ENCODE measurements around the gene ADGRB3. TPM values are rescaled to one million over a fixed set of nuclear protein-coding genes. Genes with fewer than 3 reads are reported as not detected.

The ADGRB3 gene
- polyA plus RNA-seq, 1 of the 3 experiments (the other 2 are of a cell fraction), result 0.12 TPM

- H3K27ac ChIP-seq (ENCODE audit: low read depth in 2 of 2, low read length in 1 of 2), result no peak overlapping the region
- no peak overlapping the region for H3K4me2 ChIP-seq
- no peak overlapping the region for H2AFZ ChIP-seq (ENCODE audit: low read depth)
- 54% methylated on average over 3 of the region's 3 CpGs for WGBS (ENCODE audit: low lambda C conversion rate)
- no peak for DNase-seq
- no peaks in the 10 kb centered on the region for H3K79me2 ChIP-seq (ENCODE audit: insufficient read depth)
- no peaks in the 10 kb centered on the region for H3K9me2 ChIP-seq
- no peaks in the 10 kb centered on the region for H3K4me1 ChIP-seq (ENCODE audit: control insufficient read depth in 1 of 2, insufficient read depth in 2 of 2, low read depth in 1 of 2, low read length in 1 of 2)
- TF ChIP-seq SIN3A (IDR thresholded peaks at IDR 0.05; ENCODE audit: borderline replicate concordance, low read depth, low read length) (no peak), RXRA (IDR thresholded peaks at IDR 0.05; ENCODE audit: borderline replicate concordance, low read depth) (no peak), RAD21 (IDR thresholded peaks at IDR 0.05; ENCODE audit: low read length) (no peak), NFIC (IDR thresholded peaks at IDR 0.05; ENCODE audit: borderline replicate concordance) (no peak), EZH2phosphoT487 (IDR thresholded peaks at IDR 0.05; ENCODE audit: borderline replicate concordance, low read depth) (no peak), IRF3 (IDR thresholded peaks at IDR 0.05; ENCODE audit: low read depth, low read length) (no peak), TCF12 (IDR thresholded peaks at IDR 0.05) (no peak), TAF1 (IDR thresholded peaks at IDR 0.05; ENCODE audit: borderline replicate concordance, low read depth, low read length) (no peak), EP300 (IDR thresholded peaks at IDR 0.05; ENCODE audit: borderline replicate concordance in 1 of 2, low read depth in 1 of 2, low read length in 1 of 2) (no peak), CHD2 (IDR thresholded peaks at IDR 0.05; ENCODE audit: low read length, partially characterized antibody) (no peak), PBX3 (IDR thresholded peaks at IDR 0.05) (no peak), SMC3 (IDR thresholded peaks at IDR 0.05; ENCODE audit: low read depth, low read length) (no peak), POLR2AphosphoS5 (IDR thresholded peaks at IDR 0.05; ENCODE audit: low read depth, low read length) (no peak), USF1 (IDR thresholded peaks at IDR 0.05; ENCODE audit: borderline replicate concordance, low read depth) (no peak), CTCF (IDR thresholded peaks at IDR 0.05) (no peak), MAX (IDR thresholded peaks at IDR 0.05; ENCODE audit: low read depth) (no peak), GABPA (IDR thresholded peaks at IDR 0.05; ENCODE audit: low read depth) (no peak), FOXJ3 (CRISPR knock-in tag; IDR thresholded peaks at IDR 0.05) (no peak), USF2 (IDR thresholded peaks at IDR 0.05; ENCODE audit: borderline replicate concordance, low read depth, low read length) (no peak), MXI1 (IDR thresholded peaks at IDR 0.05; ENCODE audit: low read depth, low read length) (no peak)
- CTCF ChIA-PET, result no interaction called here
- no peaks in the 10 kb centered on the region for H3F3A ChIP-seq (replicated peaks; ENCODE audit: insufficient read depth)
- no peaks in the 10 kb centered on the region for H4K20me1 ChIP-seq (ENCODE audit: insufficient read depth)
- H3K4me3 ChIP-seq (ENCODE audit: low read depth in 2 of 2, low read length in 1 of 2), result no peak overlapping the region
- no peaks in the 10 kb centered on the region for H3K9me3 ChIP-seq
- H3K9ac ChIP-seq, result no peak overlapping the region
- POLR2A ChIA-PET, result no interaction called here
- no peaks in the 10 kb centered on the region for H3K36me3 ChIP-seq (replicated peaks in 1 of 2; ENCODE audit: control insufficient read depth in 1 of 2, insufficient read depth in 2 of 2, low read length in 1 of 2)
- H3K27me3 ChIP-seq (ENCODE audit: insufficient read depth), result no peaks in the 10 kb centered on the region
Observed at GRCh38 chr6:68911334-68911733, 276.3 kb downstream of the ADGRB3 start.
